Activated T-cell treated with anti-CD3 and anti-CD28 coated beads, Interleukin-2, amount 50 U/mL, for 24 hours (primary cell): ENCODE results near the gene PELI3.
A peak's percentile ranks its signal among the peaks of the same experiment; 100 is the strongest.

Source experiments
- DNase-seq: peaks from one replicate; pipeline ENCODE4 v3.0.0-alpha.2; 2020
- H3K27ac Mint-ChIP-seq: 2 replicates; pipeline ENCODE4 v1.8.0; 2020; ENCODE audit warnings: mild to moderate bottlenecking, mixed read lengths
- H3K27me3 Mint-ChIP-seq: 2 replicates; pipeline ENCODE4 v1.8.0; 2020; ENCODE audit warnings: mixed read lengths
- H3K36me3 Mint-ChIP-seq: 2 replicates; pipeline ENCODE4 v1.8.0; 2020; ENCODE audit warnings: low read depth, mixed read lengths
- H3K4me1 Mint-ChIP-seq: 2 replicates; pipeline ENCODE4 v1.8.0; 2020; ENCODE audit warnings: low read depth, mixed read lengths
- H3K4me3 Mint-ChIP-seq: 2 replicates; pipeline ENCODE4 v1.8.0; 2020; ENCODE audit warnings: mild to moderate bottlenecking, moderate library complexity, mixed read lengths
- H3K9me3 Mint-ChIP-seq: 2 replicates; pipeline ENCODE4 v1.8.0; 2020; ENCODE audit warnings: mixed read lengths

PELI3 gene

DNA sequence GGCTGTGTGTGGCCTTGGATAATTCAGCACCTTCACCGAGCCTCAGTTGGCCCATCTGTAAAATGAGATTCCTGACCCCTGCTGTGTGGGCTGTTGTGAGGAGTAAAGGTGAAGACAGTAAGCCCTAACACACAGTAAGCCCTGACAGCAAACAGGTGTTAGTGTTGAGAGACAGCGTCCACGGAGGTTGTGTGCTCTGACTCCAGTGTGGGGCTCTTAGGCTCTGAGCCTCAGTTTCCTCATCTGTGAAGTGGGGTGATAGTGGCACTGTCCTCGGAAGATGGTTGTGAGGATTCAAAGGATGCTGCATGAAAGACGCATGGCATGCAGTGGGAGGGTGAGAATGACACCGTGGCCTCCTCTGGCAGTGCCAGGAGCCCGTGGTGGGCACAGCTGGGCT is 27.8 kb downstream of the PELI3 start:
- Mint-ChIP-seq H3K4me3 (no peak overlapping the region), H3K36me3 (peaks cover 86% of the 10 kb centered on the region), H3K9me3 (no peaks in the 10 kb centered on the region), H3K27me3 (no peaks in the 10 kb centered on the region), H3K27ac (no peak overlapping the region), H3K4me1 (no peaks in the 10 kb centered on the region)
- no peak for DNase-seq

- H3K4me3 Mint-ChIP-seq: no peak overlapping the region
- DNase-seq: no peak
- H3K36me3 Mint-ChIP-seq: peaks cover 86% of the 10 kb centered on the region
- no peaks in the 10 kb centered on the region for H3K27me3 Mint-ChIP-seq
- no peak overlapping the region for H3K27ac Mint-ChIP-seq
- no peaks in the 10 kb centered on the region for H3K9me3 Mint-ChIP-seq
- no peaks in the 10 kb centered on the region for H3K4me1 Mint-ChIP-seq
These were observed 28.2 kb downstream of the PELI3 start for GRCh38 chr11:66494935-66495334.

DNA sequence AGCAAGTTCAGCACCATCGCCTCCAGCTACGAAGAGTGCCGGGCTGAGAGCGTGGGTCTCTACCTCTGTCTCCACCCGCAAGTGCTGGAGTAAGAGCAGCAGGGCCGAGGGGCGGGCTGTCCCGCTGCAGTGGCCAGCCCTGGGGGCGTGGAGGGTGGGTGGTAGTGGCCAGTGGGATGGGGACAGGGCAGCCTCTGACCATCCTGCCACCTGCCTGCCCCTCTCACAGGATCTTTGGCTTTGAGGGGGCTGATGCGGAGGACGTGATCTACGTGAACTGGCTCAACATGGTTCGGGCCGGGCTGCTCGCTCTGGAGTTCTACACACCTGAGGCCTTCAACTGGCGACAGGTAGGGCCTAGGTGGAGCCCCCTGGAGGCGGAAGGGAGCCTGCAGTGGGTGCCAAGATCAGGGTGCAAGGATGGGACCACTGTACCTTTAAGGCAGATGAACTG is 28.7 kb downstream of the PELI3 start:
- Mint-ChIP-seq H3K4me1 (no peaks in the 10 kb centered on the region), H3K9me3 (no peaks in the 10 kb centered on the region), H3K36me3 (peaks cover 89% of the 10 kb centered on the region), H3K4me3 (no peak overlapping the region), H3K27ac (no peak overlapping the region), H3K27me3 (no peaks in the 10 kb centered on the region)
- DNase-seq: no peak

GRCh38 chr11:66497206-66497605 is 30.5 kb downstream of the PELI3 start:
- no peaks in the 10 kb centered on the region for H3K9me3 Mint-ChIP-seq
- H3K27me3 Mint-ChIP-seq: no peaks in the 10 kb centered on the region
- H3K36me3 Mint-ChIP-seq: peaks cover 88% of the 10 kb centered on the region
- no peak for DNase-seq
- no peaks in the 10 kb centered on the region for H3K4me1 Mint-ChIP-seq
- no peak overlapping the region for H3K27ac Mint-ChIP-seq
- H3K4me3 Mint-ChIP-seq: no peak overlapping the region

GRCh38 chr11:66498506-66498905 is 31.8 kb downstream of the PELI3 start:
- Mint-ChIP-seq H3K27ac (no peak overlapping the region), H3K4me1 (no peaks in the 10 kb centered on the region), H3K9me3 (no peaks in the 10 kb centered on the region), H3K36me3 (peaks cover 80% of the 10 kb centered on the region), H3K27me3 (no peaks in the 10 kb centered on the region), H3K4me3 (no peak overlapping the region)
- DNase-seq: no peak

- Mint-ChIP-seq H3K36me3 (peaks cover 70% of the 10 kb centered on the region), H3K4me1 (peaks cover 9% of the 10 kb centered on the region), H3K27ac (no peak overlapping the region), H3K27me3 (no peaks in the 10 kb centered on the region), H3K9me3 (no peaks in the 10 kb centered on the region), H3K4me3 (no peak overlapping the region)
- no peak for DNase-seq
These were observed 38.6 kb downstream of the PELI3 start for GRCh38 chr11:66505276-66505816.

GRCh38 chr11:66509131-66509561 is 42.4 kb downstream of the PELI3 start:
- Mint-ChIP-seq H3K4me3 (no peak overlapping the region), H3K27ac (no peak overlapping the region), H3K36me3 (peaks cover 67% of the 10 kb centered on the region), H3K27me3 (no peaks in the 10 kb centered on the region), H3K4me1 (peaks cover 22% of the 10 kb centered on the region), H3K9me3 (no peaks in the 10 kb centered on the region)
- DNase-seq: no peak

DNA sequence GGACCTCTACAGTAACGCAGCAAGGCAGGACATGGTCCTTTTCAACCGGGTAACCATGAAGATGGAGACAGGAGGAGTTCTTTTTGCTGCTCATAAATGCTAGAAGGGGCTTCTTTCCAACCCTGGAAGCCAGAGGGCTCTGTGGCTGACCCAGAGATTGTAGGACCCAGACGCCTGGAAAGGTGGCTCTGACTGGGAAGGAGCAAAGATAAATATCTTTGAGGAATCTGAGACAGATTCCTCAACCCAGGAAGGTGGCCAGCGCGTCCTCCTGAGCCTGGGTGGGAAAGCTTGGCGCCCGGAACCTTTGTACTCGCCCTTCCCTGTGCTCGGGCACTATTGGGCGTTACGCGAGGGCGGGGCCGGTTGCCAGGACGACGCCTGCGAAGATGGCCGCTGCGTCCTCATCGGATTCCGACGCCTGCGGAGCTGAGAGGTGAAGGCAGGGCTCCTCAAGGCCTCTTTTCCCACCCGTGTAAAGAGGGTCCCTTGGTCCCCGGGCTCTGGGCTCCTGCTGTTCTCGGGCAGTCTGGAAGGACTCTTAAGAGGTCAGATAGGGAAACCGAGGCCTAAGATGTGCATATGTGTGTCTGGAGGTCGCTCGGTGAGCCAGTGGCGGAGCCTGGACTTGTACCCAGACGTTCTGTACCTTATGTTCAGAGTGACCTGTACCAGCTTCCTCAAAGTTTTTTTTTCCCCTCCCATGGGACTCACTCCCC is 43.7 kb downstream of the PELI3 start, which contains the start of gene BBS1:
Gene BBS1 (plus strand): TSS at position 365 of the 719 bp plus-strand sequence. CDS start 25 bp downstream, at position 390.
- Mint-ChIP-seq H3K27me3 (no peaks in the 10 kb centered on the region), H3K9me3 (no peaks in the 10 kb centered on the region), H3K36me3 (peaks cover 66% of the 10 kb centered on the region), H3K4me1 (peaks cover 22% of the 10 kb centered on the region), H3K27ac (peak within 1 kb of the TSS; percentile 77), H3K4me3 (peak within 1 kb of the TSS; percentile 95)
- DNase-seq: peak; percentile 90

DNA sequence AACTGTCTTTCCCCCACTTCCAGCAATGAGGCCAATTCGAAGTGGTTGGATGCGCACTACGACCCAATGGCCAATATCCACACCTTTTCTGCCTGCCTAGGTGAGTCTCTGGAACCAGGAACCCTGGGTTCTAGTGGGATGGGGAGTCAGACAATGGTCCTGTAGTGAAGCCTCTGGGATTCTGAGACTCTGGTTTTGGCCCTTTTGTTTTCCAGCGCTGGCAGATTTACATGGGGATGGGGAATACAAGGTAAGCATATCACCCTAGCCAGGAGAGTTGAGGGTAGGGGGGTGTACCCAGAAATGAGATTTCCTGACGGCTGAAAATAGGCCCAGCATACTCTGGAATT is 44.3 kb downstream of the PELI3 start:
- peaks cover 68% of the 10 kb centered on the region for H3K36me3 Mint-ChIP-seq
- H3K27me3 Mint-ChIP-seq: no peaks in the 10 kb centered on the region
- no peak for DNase-seq
- peaks cover 22% of the 10 kb centered on the region for H3K4me1 Mint-ChIP-seq
- H3K9me3 Mint-ChIP-seq: no peaks in the 10 kb centered on the region
- H3K4me3 Mint-ChIP-seq: peak overlapping the region; percentile 95
- peak overlapping the region; percentile 77 for H3K27ac Mint-ChIP-seq

DNA sequence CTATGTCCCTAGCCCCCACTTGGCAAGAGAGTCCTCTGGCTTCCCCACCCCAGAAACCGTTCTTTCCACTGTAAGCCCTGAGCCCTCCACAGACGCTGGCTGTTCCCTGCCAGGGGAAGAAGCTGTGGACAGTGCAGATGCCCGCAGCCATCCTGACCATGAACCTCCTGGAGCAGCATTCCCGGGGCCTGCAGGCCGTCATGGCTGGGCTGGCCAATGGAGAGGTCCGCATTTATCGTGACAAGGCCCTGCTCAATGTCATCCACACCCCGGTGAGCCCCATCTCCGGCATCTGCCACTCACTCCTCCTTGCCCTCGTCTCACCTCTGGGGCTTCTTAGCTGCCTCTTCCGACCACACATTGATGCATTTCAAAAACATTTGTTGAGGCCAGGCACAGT is 56.9 kb downstream of the PELI3 start:
- H3K9me3 Mint-ChIP-seq: no peaks in the 10 kb centered on the region
- H3K4me1 Mint-ChIP-seq: no peaks in the 10 kb centered on the region
- H3K4me3 Mint-ChIP-seq: no peak overlapping the region
- H3K27me3 Mint-ChIP-seq: no peaks in the 10 kb centered on the region
- H3K36me3 Mint-ChIP-seq: peaks cover 61% of the 10 kb centered on the region
- DNase-seq: no peak
- no peak overlapping the region for H3K27ac Mint-ChIP-seq

GRCh38 chr11:66524304-66525040 is 57.8 kb downstream of the PELI3 start:
- peaks cover 62% of the 10 kb centered on the region for H3K36me3 Mint-ChIP-seq
- H3K27me3 Mint-ChIP-seq: no peaks in the 10 kb centered on the region
- H3K4me3 Mint-ChIP-seq: no peak overlapping the region
- no peak overlapping the region for H3K27ac Mint-ChIP-seq
- H3K4me1 Mint-ChIP-seq: no peaks in the 10 kb centered on the region
- DNase-seq: no peak
- no peaks in the 10 kb centered on the region for H3K9me3 Mint-ChIP-seq
